HG03520 (cell line): ENCODE results near the gene SLC22A15.
"Not testable (repeated sequence)": the region's sequence is repeated elsewhere in the genome, so short reads cannot be mapped to it uniquely, and the experiment has no call there.

Experiments used
- ATAC-seq: cut with Tn5 transposase; IDR thresholded peaks from one replicate; pipeline ENCODE4 v1.9.1; 2021; ENCODE audit warnings: mild to moderate bottlenecking, moderate library complexity; ENCODE audit not compliant: unreplicated experiment

The SLC22A15 gene

DNA sequence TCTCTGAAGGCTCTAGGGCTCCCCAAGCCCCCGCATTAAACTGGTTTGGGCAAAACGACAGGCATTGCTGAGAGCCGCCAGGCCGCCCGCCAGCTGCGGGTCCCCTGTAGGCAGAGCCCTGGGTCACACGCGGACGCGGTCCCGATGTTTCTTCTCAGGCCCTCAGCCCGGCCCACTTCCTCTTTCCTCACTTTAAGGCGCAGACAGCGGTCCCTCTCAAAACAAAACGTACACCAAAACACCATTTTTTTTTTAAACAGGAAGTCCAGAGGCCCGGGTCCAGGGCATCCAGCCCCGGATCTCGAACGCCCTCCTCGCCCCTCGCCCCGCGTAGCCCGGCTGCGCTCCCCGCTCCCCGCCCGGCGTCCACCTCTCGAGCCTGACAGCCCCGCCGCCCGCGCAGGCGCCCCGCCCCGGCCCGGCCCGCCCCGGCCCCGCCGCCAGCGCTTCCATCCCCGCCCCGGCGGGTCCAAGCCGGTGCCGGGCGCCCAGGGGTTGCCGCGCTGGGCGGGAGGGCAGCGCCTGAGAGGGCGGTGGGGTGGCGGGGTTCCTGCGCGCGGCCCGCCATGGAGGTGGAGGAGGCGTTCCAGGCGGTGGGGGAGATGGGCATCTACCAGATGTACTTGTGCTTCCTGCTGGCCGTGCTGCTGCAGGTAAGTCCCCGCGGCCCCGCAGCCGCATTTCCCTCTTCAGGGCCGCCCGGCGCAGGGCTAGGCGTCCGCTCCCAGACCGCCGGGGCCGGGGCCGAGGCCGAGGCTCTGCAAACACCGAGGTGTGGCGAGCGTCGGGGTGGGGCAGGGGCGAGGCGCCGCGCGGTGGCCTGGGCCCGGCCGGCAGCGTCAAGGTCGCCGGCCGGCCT is at the start of gene SLC22A15:
SLC22A15 (plus strand) TSS at position 452 of the 859 bp plus-strand sequence; CDS start at position 567, 115 bp downstream.
- peak; percentile 84 for ATAC-seq

DNA sequence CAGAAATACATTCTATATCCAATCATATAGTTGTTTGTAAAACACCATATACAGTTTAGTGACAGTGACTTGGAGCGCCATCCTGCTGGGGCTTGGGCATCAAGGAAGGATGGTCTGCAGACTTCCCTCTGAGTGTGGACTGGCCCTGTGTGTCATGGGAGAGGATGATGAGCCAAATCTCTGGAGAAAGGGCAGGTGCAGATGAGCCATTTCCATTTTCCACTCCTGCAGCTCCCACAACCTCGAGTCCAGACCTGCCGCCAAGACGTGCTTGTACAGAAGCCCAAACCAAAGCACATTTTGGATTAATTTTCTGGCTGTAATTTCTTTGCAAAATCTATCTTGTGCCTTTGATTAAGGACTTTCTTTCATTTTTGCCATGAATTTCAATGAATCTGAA is 48.3 kb upstream of the SLC22A15 start:
- no peak for ATAC-seq

DNA sequence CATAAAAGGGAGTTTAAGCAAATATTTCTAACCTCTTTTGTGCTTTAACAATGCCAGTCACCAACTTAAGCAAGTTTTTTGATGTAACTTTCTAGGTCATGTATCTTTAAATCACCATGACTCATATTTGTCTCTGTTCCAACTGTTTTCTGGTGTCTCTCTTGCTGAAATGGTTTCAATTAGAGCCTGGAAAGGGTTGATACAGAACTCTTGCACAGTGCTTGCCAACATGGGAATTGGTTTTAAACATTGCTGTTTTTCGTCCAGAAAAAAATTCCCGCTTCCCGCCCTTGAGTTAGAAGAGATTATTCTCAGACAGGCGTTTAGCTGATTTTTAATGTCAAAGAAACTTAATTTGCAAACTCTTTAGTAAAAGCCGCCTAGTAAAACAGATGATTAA is 46.4 kb upstream of the SLC22A15 start:
- ATAC-seq = no peak

DNA sequence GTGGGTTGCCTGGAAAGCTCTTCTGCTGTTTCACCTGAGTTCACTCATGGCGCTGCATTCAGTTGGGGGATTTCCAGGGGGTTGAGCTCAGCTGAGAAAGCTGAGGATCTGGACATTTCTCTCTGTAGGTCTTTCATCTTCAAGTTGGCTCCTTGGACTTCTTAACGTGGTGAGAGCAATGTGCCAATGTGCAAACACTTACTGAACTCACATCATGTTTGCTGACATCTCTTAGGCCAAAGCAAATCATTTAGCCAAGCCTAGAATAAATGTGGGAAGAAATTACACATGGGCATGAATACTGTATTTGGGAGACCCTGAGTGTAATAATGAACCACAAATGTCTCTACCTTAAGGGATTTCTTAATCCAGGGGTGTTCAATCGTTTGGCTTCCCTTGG is 42.7 kb upstream of the SLC22A15 start:
- ATAC-seq = no peak

DNA sequence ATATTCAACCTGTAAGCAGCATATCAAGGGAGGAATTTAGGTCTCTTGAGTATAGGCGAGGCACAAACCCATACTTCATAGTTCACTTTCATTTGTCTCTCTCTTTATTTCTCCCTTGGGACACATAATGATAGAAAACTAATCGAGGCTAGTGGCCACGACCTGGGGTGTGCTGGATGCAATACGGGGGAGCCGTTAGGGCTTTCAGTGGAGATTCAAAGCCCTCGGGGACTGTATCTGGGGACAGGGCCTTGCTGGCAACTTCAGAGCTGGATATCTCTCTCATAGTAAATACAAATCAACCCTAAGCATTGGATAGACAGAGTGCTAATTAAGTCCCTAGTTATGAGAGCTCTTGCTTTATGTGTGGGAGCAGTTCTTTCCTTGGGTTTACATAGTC is 36.9 kb upstream of the SLC22A15 start:
- no peak for ATAC-seq

DNA sequence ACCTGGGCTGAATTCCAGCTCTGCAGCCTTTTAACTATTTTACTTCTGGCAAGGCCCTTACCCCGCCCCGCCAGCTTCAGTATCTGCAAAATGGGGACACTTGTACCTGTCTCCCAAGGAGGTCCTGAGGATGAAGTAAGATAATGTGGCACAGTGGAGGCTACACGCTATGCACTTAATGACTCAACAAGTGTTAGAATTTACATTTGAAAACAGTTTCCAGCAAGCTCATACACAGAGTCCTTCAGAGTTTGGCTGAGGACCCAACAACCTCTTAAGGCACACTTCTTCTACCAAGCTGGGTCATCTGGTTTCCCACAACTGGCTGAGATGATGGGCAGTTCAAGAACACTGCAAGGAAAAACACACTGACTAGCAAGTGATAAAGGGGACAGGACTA is 30.2 kb upstream of the SLC22A15 start:
- ATAC-seq = no peak

DNA sequence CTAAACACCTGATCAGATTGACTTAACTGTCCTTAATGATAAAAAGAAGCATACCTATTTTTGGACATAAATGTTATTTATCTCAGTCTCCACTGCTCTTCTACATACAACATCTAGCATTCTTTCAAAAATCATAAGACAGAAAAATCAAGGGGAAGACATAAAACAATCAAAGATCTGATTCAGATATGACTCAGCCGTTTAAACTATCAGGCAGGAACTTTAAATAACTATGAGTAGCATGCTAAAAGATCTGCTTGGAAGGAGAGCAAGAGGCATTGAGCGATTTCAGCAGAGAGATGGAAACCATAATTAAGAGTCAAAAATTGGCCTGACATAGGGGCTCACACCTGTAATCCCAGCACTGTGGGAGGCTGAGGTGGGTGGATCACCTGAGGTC is 27.2 kb upstream of the SLC22A15 start:
- ATAC-seq = no peak

DNA sequence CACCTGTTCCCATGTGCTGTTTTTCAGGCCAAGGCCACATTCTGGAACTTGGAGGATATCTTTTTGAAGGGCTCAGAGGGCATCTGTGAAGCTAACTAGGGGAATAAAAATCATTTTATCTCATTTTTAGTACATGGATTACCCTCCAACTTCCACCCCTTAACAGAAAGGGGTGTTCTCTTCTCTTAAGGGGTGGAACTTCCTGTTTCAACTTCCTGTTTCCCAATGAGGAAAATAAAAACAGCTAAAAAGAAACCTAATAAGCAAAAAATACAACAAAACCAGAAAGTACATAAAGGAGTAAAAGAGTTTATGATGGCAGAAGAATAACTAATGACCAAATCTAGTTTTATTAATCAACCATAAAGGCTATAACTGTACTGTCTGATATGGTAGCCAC is 24.8 kb upstream of the SLC22A15 start:
- no peak for ATAC-seq

DNA sequence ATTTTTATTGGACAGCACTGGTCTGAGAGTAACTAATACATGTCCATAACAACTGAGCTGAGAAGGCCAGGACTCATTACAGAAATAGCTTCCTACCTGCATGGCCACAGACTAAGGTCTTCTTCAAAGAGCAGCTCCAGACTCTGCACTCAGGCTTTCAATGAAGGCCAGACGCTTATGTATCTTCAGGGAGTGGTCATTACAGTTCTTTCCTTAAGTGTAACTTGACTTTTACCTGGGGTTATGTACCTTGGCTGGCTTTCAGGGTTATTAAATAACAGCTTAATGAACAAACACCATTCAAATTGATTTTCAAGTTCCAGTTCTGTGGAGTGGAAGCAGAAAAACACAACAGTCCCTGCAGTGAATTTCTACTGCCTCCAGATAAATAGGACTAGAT is 23.8 kb upstream of the SLC22A15 start:
- ATAC-seq = no peak

DNA sequence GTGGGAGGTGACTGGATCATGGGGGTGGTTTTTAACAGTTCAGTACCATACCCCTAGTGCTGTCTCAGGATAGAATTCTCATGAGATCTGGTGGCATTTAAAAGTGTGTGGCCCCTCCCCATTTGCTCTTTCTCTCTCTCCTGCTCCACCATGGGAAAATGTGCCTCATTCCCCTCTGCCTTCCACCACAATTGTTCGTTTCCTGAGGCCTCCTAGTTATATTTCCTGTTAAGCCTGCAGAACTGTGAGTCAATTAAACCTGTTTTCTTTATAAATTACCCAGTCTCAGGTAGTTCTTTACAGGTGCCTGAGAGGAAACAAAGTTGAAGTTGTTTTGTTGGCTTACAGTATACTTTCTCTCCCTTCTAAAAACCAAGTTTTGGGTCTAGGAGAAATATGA is 23.1 kb upstream of the SLC22A15 start:
- ATAC-seq = no peak

DNA sequence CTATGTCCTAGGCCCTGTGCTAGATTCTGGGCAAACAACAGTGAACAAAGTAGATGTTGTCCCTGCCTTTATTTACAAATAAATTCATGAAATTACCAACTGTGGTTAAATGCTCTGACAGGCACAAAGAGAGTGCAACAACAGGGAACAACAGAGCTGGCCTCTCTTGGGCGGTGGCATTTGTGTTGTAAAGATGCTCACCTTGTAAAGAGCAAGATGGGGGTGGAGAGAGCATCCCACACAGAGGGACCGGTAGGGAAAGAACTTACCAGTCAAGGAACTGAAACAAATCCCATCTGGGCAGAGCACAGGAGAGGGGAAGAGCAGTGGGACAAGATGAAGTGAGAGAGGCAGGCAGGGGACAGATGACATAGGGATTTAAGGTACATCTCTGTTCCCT is 21.6 kb upstream of the SLC22A15 start:
- no peak for ATAC-seq

DNA sequence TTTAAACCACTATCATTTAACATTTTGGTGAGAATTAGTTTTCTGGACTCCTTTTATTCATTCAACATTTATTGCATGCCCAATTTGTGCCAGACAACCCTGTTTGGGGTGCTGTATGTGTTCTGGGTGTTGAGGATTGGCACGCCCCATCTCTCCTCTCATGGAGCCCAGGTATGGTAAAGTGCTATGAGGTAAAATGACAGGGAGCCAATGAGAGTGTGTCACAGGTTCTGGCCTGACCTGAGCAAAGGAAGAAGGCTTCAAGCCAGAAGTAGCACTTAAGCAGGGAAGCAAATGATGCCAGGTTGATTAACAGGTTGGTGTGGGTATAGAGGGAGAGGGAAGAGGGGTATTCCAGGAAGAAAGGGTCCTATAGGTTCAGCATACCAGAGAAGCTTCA is 21.1 kb upstream of the SLC22A15 start:
- no peak for ATAC-seq

DNA sequence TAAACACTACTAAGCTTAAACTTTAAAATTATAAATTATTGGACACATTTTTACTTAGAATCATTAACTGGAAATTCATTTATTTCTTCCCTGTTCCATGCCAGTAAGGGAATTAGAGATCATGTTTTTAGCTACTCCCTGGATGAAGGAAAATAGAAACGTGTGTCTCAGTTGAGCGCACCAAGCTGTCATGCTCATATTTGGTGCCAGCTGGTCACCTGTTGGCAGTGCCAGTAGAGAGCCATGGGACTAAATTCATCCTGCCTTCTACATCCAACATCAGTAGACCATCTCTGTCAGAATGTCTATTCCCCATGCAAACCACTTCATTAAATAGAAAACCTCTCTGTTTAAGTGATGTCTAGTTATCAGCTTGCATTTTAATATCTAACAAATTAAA is 17.4 kb upstream of the SLC22A15 start:
- ATAC-seq = no peak

DNA sequence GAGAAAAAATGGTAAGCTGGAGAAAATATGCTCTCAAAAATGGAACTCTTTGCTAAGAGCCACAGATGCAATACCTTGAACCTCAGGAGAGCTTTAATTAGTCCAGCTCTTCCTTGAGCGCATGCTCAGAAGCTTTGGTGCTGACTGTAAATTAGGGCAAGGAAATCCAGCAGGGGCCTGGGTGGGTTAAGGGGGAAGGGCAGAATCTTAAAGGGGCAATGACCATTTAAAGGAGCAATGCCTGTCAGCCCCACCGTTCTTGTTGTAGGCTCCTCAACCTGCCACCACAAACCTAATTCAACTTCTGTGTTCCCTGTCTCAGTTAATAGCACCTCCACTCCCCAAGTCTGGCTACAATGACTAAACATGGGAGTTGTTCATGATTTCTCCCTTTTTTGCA is 6.8 kb upstream of the SLC22A15 start:
- ATAC-seq = no peak

DNA sequence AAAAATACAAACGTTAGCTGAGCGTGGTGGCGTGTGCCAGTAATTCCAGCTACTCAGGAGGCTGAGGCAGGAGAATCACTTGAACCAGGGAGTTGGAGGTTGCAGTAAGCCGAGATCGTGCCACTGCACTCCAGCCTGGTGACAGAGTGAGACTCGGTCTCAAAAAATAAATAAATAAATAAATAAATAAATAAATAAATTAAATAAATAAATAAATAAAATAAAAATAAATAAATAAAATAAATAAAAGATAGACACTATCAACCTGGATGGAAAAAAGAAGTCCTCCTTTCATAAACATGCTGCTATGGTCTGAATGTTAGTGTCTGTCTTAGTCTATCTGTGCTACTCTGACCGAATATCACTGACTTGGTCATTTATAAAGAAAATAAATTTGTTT is 4.5 kb upstream of the SLC22A15 start:
- ATAC-seq = not testable (repeated sequence)

DNA sequence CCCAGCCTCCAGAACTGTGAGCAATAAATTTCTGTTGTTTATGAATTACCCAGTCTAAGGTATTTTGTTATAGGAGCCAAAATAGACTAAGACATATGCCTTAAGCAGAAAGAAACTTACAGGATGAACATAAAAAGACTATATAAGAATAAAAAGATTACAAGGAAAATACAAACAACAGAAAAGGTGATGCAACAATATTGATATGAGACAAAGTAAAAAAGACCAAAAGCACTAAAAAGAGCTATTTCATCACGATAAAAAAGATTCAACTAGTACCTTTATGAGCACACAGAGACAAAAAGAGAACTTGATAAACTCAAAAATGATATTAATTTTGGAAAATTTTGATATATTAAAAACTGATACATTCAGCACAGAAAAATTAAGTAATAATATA is 3.2 kb upstream of the SLC22A15 start:
- no peak for ATAC-seq

DNA sequence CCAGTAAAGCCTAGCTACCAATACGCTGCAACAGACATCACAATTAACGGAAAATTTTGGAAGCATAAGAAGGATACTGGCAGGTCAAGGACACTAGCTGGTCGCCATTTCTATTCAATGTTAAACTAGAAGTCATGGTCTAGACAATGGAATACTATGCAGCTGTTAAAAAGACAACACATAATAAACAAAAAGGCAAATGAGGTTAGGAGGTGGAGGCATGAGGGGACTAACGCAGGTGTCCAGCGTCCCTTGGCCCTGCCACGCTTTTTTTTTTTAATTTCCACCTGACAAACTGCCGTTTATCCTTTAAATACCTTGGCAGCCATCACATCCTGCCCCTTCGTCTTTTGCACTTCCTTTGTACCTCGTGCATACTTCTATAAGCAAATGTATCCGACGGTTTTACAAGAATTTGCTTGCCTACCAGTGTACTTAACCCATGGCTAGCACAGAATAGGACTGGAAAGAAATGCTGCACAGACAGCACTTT is 698 bp upstream of the SLC22A15 start:
- no peak for ATAC-seq

DNA sequence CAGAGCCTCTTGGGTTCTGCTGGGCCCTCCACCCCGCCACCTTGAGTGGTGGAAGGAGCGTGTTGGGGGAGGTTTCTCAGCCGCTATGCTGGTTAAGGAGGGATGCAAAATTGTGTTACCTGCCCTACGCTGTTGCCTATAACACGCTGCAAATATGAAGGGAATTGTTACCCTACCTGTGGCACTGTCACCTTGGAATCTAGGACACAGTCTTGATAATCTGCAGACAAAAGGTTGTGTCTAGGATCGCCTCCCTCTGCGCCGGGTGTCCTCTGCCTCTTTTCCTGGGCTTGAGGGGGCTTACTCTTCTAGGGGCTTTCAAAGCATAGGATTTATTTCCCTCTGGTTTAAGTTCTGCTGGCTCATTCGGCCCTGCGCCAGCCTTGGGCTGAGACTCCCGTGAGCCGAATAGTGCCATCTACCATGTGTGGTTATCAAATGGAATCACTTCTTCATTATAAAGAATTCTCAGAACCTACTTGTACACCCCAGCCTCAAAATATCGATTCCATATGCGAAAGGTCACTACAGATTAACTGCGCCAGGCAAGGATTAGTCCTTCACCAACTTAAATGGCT is 697 bp downstream of the SLC22A15 start:
- no peak for ATAC-seq

DNA sequence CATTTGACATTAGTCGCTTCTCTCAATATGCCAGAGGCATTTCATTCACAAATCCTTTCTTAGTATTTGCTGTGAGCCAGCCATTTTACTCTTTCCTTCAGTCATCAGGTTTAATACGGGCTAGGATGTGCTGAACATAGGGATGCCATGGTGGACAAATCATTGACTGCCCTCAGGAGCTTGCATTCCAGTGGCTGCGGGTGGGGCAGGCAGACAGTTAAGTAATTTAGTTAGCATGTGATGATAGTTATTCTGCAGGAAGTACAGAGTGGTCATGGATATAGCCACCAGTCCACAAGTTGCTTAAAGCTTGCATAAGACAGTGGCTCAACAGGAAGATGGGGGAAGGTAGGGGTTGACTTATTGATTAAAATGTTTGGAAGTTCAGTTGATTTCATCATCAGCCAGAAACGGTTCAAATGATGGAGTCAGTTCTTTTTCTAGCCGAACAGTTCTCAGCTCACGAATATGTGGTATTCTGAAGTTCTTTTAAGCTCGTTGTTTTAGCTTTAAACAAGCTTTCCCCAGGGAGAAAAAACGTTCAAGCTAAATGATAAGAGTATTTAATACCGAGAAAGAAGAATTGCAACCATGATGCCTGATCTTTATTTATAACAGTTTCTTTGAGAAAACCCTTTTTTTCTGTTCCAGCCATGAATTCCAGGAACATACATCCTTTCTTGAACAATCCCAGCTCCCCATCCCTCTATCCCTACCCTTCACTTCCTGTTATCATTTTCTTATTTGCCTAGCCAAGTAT is 1.4 kb downstream of the SLC22A15 start:
- no peak for ATAC-seq

DNA sequence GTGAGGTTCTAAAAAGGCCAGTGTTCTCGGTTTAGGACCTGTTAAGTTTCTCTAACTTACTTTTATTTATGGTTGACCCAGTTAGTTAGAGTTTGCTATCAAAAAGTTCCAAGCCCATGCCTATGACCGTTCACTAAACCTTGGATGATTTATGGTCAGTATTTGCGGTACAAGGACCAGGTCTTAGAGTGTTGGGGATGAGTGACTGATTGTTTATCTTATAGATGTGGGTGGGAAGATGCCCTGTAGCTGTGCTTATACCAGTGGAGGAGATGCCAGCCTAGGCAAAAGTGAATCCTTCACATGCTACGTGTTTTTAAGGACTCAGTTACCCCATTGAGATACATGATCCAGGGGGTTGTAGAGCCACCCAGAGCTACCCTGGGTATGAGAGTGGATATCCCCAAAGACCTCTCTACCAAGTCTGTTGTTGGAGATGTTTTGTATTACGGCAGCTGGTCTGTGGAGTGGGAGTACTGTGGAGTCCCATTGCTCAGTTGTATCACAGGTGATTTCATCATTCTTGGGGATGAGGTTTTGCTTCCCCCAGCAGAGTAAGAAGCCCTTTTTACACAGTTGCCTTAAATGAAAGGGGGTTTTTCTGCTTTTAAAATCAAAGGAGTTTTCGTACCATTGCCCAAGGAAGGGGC is 2.1 kb downstream of the SLC22A15 start:
- ATAC-seq = no peak

DNA sequence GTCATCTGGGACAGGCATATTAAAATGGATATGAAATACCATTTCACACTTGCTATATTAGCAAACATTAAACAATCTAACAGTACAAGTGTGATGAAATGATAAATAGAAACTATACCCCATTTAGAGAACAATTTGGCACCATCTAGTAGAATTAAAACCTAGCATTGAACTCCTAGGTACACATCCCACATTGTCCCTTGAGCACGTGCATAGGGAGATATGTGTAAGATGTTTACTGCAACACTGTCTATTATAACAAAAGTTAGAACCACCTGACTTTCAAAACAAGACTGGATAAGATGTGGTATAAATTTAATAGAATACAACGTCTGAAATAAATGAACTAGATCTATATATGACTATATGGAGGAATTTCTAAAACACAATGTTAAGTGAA is 3.8 kb downstream of the SLC22A15 start:
- ATAC-seq = no peak
